Adipose tissue (tissue), 3 donors: ENCODE data around the gene TANGO6. TPM values are rescaled to one million over a fixed set of nuclear protein-coding genes. Genes with fewer than 3 reads are reported as not detected.

Source experiments
- H3K27ac ChIP-seq: one replicate; pipeline ENCODE4 v1.5.1; 2013; ENCODE audit warnings: low read depth, low read length
- WGBS, 3 donors: extraction: QIAGEN DNeasy Blood & Tissue Kit; methylation state at CpG; one replicate each; pipeline ENCODE4 v1.1.7; 2013; 5-methylcytosine and 5-hydroxymethylcytosine counted together
- polyA plus RNA-seq, 3 donors: library from polyadenylated mRNA; stranded (reverse); fragments of 200-250 nt; gene quantifications; one replicate each; pipeline ENCODE4 v1.2.3, GENCODE V29; 2013
- donor health status: healthy with polysubstance abuse.
- donor health status: Bipolar disorder and iron deficiency.
- donor health status: healthy.

TANGO6 gene
- polyA plus RNA-seq, 3 donors: 3.2 to 6.6 (median 4.7) TPM

DNA sequence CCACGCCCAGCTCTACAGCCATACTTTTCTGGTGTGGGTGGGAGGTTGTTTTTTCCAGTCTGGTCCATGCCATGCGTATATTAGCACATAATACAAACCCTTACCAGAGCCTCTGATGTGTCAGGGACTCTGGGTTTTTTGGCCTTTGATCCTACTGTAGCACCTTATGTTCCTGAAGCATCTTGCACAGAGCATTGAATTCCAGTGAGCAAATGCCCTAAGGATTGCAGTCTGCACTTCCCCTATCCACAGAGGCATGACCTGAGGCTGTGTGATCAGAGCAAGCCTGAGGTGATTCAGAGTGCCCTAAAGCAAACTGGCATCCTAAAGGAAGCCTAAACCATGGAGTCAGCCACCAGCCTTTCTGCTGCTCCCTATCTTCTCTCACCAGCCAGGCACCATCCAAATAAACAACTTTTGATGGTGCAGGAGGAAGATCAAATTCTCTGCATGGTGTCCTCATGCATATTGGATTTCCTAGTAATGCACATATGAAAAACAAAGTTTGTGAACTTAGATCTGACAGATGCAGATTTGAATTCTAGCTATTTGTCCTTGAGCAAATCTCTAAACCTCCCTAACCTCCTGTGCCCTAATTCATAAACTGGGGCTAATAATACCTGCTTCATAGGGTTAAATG lies 220.9 kb downstream of the TANGO6 start:
- WGBS, 3 donors: 95 to 98% (median 96%) methylated on average over 2 of the region's 2 CpGs
- H3K27ac ChIP-seq: no peak overlapping the region

GRCh38 chr16:69064764-69065313 lies 221.5 kb downstream of the TANGO6 start:
- no peak overlapping the region for H3K27ac ChIP-seq
- WGBS, 3 donors: 72 to 75% (median 74%) methylated on average over 6 of the region's 6 CpGs

GRCh38 chr16:69069504-69069903 lies 226.2 kb downstream of the TANGO6 start:
- 93 to 98% (median 96%) methylated on average over 5 of the region's 5 CpGs for WGBS, 3 donors
- H3K27ac ChIP-seq: no peak overlapping the region

GRCh38 chr16:69071036-69071435 lies 227.7 kb downstream of the TANGO6 start:
- H3K27ac ChIP-seq: no peak overlapping the region
- WGBS, 3 donors: 75 to 83% (median 81%) methylated on average over 3 of the region's 3 CpGs

GRCh38 chr16:69072640-69072974 lies 229.3 kb downstream of the TANGO6 start:
- WGBS, 3 donors: 76 to 85% (median 79%) methylated on average over 2 of the region's 2 CpGs

DNA sequence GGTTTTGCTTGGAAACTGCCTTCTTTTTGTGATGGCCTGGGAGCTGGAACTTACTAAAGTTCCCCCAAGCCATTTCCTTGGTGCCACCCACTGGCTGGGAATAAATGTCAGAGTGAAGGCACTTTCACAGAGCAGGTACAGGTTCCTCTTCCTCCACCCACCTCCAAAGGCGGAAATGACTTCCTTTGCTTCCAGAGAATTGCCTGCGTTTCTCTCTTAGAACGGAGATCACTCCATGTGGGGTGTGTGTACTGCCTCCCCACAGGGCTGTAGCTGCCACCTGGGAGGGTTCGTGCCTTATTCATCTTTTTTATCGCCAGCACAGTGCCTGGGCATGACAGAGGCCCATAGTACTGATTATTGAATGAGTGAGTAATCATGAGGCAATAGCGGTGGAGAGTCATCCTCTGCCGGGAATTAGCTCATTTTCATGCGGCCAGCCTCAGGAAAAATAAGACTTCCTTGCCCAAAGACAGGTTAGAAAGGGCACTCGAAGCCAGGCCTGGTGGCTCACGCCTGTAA lies 229.9 kb downstream of the TANGO6 start:
- 81 to 88% (median 83%) methylated on average over 10 of the region's 10 CpGs for WGBS, 3 donors
- H3K27ac ChIP-seq: no peak overlapping the region

More at GRCh38 chr16:69072640-69072974, 229.3 kb downstream of the TANGO6 start:
- H3K27ac ChIP-seq: no peak overlapping the region

- WGBS, 3 donors: 88 to 91% (median 91%) methylated on average over 4 of the region's 4 CpGs
- no peak overlapping the region for H3K27ac ChIP-seq
These were observed 233.9 kb downstream of the TANGO6 start for GRCh38 chr16:69077251-69077650.

DNA sequence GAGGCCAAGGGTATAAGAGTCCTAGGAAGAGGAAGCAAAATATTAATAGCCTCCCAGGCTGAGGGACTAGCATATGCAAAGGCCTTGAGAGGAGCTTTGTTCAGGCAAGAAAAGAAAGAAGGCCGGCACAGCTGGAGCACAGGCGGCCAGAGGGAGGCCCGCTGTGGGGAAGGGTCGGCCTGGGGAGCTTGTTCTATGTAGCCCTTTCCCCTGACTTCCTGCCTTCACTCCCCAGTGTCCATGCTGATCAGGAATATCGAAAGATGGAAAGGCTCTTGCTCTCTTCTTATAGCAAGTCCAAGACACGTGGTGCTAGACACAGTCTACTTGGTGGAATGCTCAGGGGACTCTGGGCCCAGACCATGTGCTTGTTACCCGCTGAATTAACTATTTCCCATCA lies 234.7 kb downstream of the TANGO6 start:
- no peak overlapping the region for H3K27ac ChIP-seq
- WGBS, 3 donors: 79 to 90% (median 83%) methylated on average over 7 of the region's 7 CpGs

DNA sequence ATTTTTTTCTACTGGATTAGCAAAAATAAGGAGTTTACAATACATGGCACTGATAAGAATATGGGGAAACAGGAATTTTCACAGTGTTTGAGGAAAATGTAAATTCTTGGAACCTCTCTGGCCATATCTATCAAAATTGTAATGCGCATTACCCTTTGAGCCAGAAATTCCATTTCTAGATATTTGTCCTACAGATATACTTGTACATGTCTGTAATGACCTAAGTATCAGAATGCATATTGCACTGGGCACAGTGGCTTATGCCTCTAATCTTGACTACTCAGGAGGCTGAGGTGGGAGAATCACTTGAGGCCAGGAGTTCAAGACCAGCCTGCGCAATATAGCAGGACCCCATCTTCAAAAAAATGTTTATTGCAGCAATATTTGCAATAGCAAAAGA lies 236.4 kb downstream of the TANGO6 start:
- 99 to 100% (median 99%) methylated on average over 2 of the region's 2 CpGs for WGBS, 3 donors
- H3K27ac ChIP-seq: no peak overlapping the region

- 91 to 94% (median 93%) methylated on average over 16 of the region's 16 CpGs for WGBS, 3 donors
These were observed 240.1 kb downstream of the TANGO6 start for GRCh38 chr16:69083306-69083941.

GRCh38 chr16:69084289-69084688 lies 241.0 kb downstream of the TANGO6 start:
- WGBS, 3 donors: 55 to 77% (median 70%) methylated on average over 2 of the region's 2 CpGs
- no peak overlapping the region for H3K27ac ChIP-seq

More at GRCh38 chr16:69083306-69083941, 240.1 kb downstream of the TANGO6 start:
- no peak overlapping the region for H3K27ac ChIP-seq

- no peak overlapping the region for H3K27ac ChIP-seq
- 78 to 82% (median 81%) methylated on average over 5 of the region's 5 CpGs for WGBS, 3 donors
These were observed 241.8 kb downstream of the TANGO6 start for GRCh38 chr16:69085032-69085695.

- no peak overlapping the region for H3K27ac ChIP-seq
- 39 to 80% (median 42%) methylated on average over 3 of the region's 3 CpGs for WGBS, 3 donors
These were observed 243.8 kb downstream of the TANGO6 start for GRCh38 chr16:69087161-69087581.

- no peak overlapping the region for H3K27ac ChIP-seq
- 76 to 86% (median 81%) methylated on average over 4 of the region's 4 CpGs for whole genome bisulfite sequencing, 3 donors
These were observed 245.4 kb downstream of the TANGO6 start for GRCh38 chr16:69088684-69089083.

DNA sequence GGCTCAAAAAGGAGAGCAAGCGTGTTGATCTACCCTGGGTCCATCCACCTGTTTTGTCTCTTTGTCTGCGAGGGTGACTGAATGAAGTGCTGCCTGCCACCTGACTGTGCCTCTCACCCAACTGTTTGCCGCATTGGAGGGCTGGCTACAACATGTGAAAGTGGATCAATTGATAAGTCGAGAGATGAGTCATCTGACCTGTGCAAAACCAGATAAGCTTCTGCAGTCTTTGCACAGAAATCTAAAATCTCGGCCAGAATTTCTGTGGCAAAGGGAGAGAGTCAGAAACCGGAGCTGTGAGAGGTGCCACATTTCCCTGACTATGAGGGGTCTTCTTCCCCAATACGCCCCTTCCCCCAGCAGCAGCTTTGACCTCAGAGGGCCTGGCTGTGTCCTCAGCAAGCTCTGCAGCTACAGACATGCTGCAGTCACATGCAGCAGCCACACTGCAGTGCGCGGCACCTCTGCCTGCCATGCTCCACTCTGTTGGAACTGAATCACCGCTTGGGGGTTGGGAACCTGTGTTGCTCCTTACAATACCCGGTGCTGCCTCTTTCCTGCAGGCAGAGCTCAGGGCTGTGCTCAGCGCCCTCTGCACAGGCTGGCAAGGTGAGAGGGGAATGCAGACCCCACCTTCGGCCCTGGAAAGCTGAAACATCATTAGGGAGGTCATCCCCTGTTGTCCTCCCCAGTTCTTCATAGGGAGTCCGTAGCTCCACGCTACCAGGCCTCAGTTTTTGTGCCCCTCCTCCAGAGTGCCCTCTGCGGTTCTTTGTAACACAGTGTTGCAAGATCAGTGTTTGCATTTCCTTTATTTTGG lies 246.0 kb downstream of the TANGO6 start:
- WGBS, 3 donors: 37 to 41% (median 39%) methylated on average over 16 of the region's 16 CpGs

GRCh38 chr16:69093974-69094373 lies 250.6 kb downstream of the TANGO6 start:
- 70 to 88% (median 81%) methylated on average over 3 of the region's 3 CpGs for WGBS, 3 donors
- no peak overlapping the region for H3K27ac ChIP-seq

More for the DNA sequence above, 246.0 kb downstream of the TANGO6 start:
- no peak overlapping the region for H3K27ac ChIP-seq

DNA sequence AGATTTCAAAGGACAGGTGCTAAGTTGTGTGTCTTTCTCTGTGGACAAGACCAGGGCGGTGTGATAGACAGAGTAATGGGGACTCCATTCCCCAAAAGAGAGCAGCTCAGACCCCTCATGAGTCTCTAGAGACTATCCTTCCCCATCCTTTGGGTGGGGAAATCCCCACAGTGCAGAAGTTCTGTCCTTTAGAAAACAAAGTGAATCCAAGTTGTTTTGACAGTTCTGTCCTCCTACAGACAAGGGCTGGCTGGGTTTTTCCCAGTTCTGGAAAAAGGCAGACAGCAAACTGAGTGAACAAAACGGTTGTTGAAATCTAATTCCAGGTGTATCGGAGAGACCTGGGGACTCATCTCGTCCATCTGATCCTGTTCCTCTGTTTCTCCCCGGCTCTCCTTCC lies 251.2 kb downstream of the TANGO6 start:
- WGBS, 3 donors: 67 to 80% (median 71%) methylated on average over 5 of the region's 5 CpGs
- no peak overlapping the region for H3K27ac ChIP-seq

DNA sequence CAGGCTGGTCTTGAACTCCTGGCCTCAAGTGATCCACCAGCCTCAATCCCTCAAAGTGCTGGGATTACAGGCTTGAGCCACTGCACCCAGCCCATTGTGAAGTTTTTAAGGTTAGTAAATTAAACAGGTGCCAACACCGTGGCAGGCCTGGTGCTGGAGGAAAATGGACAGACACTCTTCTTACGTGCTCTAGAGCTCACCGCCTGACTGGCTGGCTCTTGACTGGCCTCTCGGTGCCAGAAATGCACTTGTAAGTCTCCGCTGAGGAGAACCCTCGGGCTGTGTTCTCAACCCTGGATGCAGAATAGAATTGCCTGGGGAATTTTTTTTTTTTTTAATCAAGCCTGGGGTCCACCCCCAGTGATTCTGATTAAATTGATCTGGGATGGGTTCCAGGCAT lies 251.9 kb downstream of the TANGO6 start:
- WGBS, 3 donors: 87 to 95% (median 92%) methylated on average over 6 of the region's 6 CpGs
- no peak overlapping the region for H3K27ac ChIP-seq
